Measurements from ENCODE around the gene ZC3H18.

The ZC3H18 gene

GRCh38 chr16:88541831-88542616 lies 28.2 kb upstream of the ZC3H18 start:
- TF ChIP-seq L3MBTL2 (conservative IDR thresholded peaks at IDR 0.05) (no peak), ELF4 (IDR thresholded peaks at IDR 0.05) (no peak), SUZ12 (IDR thresholded peaks at IDR 0.05) (no peak), NFRKB (IDR thresholded peaks at IDR 0.05) (no peak), CTBP1 (IDR thresholded peaks at IDR 0.05; ENCODE audit: borderline replicate concordance) (no peak), FOXM1 (IDR thresholded peaks at IDR 0.05; ENCODE audit: borderline replicate concordance) (no peak), FOXA1 (IDR thresholded peaks at IDR 0.05) (no peak), ARNT (IDR thresholded peaks at IDR 0.05) (no peak), FOXK2 (IDR thresholded peaks at IDR 0.05) (no peak), PKNOX1 (IDR thresholded peaks at IDR 0.05) (no peak), BHLHE40 (IDR thresholded peaks at IDR 0.05; ENCODE audit: borderline replicate concordance) (no peak)
- POLR2A ChIA-PET, result no interaction called here
- CTCF ChIA-PET, result interaction anchor here (0.5 kb wide), 1 partner anchor 66 kb away, joined by 3 read pairs; no protein-coding TSS in a partner anchor
- DNase-seq (ENCODE audit: extremely low spot score), result no peak

- ChIA-PET POLR2A (no interaction called here), CTCF (no interaction called here)
- no peak for DNase-seq (ENCODE audit: extremely low spot score)
- TF ChIP-seq ZNF384 (IDR thresholded peaks at IDR 0.05), result no peak
- TF ChIP-seq L3MBTL2 (conservative IDR thresholded peaks at IDR 0.05), result no peak
- TF ChIP-seq PKNOX1 (IDR thresholded peaks at IDR 0.05), result no peak
- TF ChIP-seq NFRKB (IDR thresholded peaks at IDR 0.05), result no peak
- no peak for TF ChIP-seq ELF4 (IDR thresholded peaks at IDR 0.05)
- no peak for TF ChIP-seq HDGF (IDR thresholded peaks at IDR 0.05; ENCODE audit: borderline replicate concordance)
- TF ChIP-seq FOXK2 (IDR thresholded peaks at IDR 0.05), result no peak
- no peak for TF ChIP-seq SUZ12 (IDR thresholded peaks at IDR 0.05)
Observed at GRCh38 chr16:88543230-88543813, 26.9 kb upstream of the ZC3H18 start.

GRCh38 chr16:88545781-88546180 lies 24.4 kb upstream of the ZC3H18 start:
- TF ChIP-seq FOXK2 (IDR thresholded peaks at IDR 0.05) (no peak), NFRKB (IDR thresholded peaks at IDR 0.05) (no peak), SP1 (IDR thresholded peaks at IDR 0.05) (no peak), ZNF384 (IDR thresholded peaks at IDR 0.05) (no peak), ELF4 (IDR thresholded peaks at IDR 0.05) (no peak), FOXA1 (IDR thresholded peaks at IDR 0.05) (no peak), SUZ12 (IDR thresholded peaks at IDR 0.05) (no peak), BHLHE40 (IDR thresholded peaks at IDR 0.05; ENCODE audit: borderline replicate concordance) (no peak), ARNT (IDR thresholded peaks at IDR 0.05) (no peak), CTBP1 (IDR thresholded peaks at IDR 0.05; ENCODE audit: borderline replicate concordance) (no peak), FOXM1 (IDR thresholded peaks at IDR 0.05; ENCODE audit: borderline replicate concordance) (no peak), TARDBP (IDR thresholded peaks at IDR 0.05) (no peak), HDGF (IDR thresholded peaks at IDR 0.05; ENCODE audit: borderline replicate concordance) (no peak), LEF1 (IDR thresholded peaks at IDR 0.05; ENCODE audit: borderline replicate concordance) (no peak), L3MBTL2 (conservative IDR thresholded peaks at IDR 0.05) (no peak), PKNOX1 (IDR thresholded peaks at IDR 0.05) (no peak)
- DNase-seq (ENCODE audit: extremely low spot score), result no peak
- POLR2A ChIA-PET, result interaction anchor here (1.1 kb wide), 1 partner anchor 595 kb away, joined by 3 read pairs; the partner anchor contains the start of gene BANP
- CTCF ChIA-PET, result interaction anchor here (1.3 kb wide), 1 partner anchor 13 kb away, joined by 5 read pairs; no protein-coding TSS in a partner anchor

GRCh38 chr16:88548131-88548874 lies 21.9 kb upstream of the ZC3H18 start:
- ChIA-PET POLR2A (no interaction called here), CTCF (no interaction called here)
- no peak for TF ChIP-seq HDGF (IDR thresholded peaks at IDR 0.05; ENCODE audit: borderline replicate concordance)
- TF ChIP-seq PKNOX1 (IDR thresholded peaks at IDR 0.05), result no peak
- TF ChIP-seq SUZ12 (IDR thresholded peaks at IDR 0.05), result no peak
- no peak for TF ChIP-seq FOXA1 (IDR thresholded peaks at IDR 0.05)
- TF ChIP-seq ZNF384 (IDR thresholded peaks at IDR 0.05), result no peak
- TF ChIP-seq SP1 (IDR thresholded peaks at IDR 0.05), result no peak
- no peak for TF ChIP-seq ELF4 (IDR thresholded peaks at IDR 0.05)
- no peak for TF ChIP-seq CTBP1 (IDR thresholded peaks at IDR 0.05; ENCODE audit: borderline replicate concordance)
- TF ChIP-seq TARDBP (IDR thresholded peaks at IDR 0.05), result no peak
- TF ChIP-seq ARNT (IDR thresholded peaks at IDR 0.05), result no peak
- no peak for DNase-seq (ENCODE audit: extremely low spot score)

- no peak for TF ChIP-seq ELF4 (IDR thresholded peaks at IDR 0.05)
- TF ChIP-seq ARNT (IDR thresholded peaks at IDR 0.05), result no peak
- no peak for DNase-seq (ENCODE audit: extremely low spot score)
- ChIA-PET POLR2A (no interaction called here), CTCF (interaction anchor here (1.3 kb wide), 1 partner anchor 10 kb away, joined by 3 read pairs; no protein-coding TSS in a partner anchor)
Observed at GRCh38 chr16:88548985-88549384, 21.2 kb upstream of the ZC3H18 start.

Measured in HEK293T (cell line).